Measurements from ENCODE around the gene ARFGAP1.

DNA sequence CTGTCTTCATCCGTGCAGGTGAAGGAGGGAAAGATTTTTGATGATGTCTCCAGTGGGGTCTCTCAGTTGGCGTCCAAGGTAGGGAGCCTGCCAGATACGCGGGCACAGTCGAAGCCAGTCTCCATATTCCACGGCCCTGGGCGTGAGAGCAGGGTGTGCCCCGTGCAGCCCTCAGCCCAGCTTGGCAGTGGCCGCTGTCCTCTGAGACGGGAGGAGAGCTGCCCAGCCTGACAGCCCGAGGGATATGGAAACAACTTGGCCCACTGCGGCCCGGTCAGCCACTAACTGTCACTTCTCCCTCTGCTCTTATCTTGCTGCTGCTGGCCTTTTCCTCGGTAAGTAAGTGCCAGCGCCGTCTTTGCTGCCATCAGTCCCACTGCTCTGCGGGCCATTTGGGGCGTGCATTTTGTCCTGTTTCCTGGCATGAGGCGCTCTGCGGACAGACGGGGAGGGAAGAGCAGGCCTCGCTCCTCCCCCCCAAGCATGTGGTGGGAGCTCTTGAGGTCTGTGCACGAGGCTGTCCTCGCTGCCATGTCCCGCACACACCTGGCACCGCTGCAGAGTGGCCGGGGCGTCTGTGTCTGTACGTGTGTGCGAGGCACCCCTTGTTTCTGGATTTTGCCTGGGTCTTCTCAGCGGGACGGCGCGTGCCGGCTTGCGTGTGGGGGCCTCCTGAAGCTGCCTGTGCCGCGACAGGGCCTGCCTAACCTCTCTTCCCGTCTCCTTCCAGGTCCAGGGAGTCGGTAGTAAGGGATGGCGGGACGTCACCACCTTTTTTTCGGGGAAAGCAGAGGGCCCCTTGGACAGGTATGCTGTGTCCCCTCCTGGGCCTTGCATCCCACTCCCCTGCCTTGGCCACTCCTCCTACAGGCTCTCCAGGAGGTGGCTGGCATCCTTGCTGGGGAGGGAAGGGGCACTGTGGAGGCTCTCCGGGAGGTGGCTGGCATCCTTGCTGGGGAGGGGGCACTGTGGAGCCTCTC is 13.3 kb downstream of the ARFGAP1 start:
- TF ChIP-seq FOXP2 (optimal IDR thresholded peaks at IDR 0.05; ENCODE audit: control extremely low read depth, extremely low read length, insufficient read depth) (no peak), POLR2AphosphoS5 (IDR thresholded peaks at IDR 0.05; ENCODE audit: borderline replicate concordance, low read depth, low read length) (no peak)
